ENCODE results near the gene C16orf96. TPM values are rescaled to one million over a fixed set of nuclear protein-coding genes. Genes with fewer than 3 reads are reported as not detected.

C16orf96 gene
- total RNA-seq, 1 donor from 2014 or later = 0.11 TPM

GRCh38 chr16:4544473-4544872 is 11.7 kb upstream of the C16orf96 start:
- peaks cover 8% of the 10 kb centered on the region for H3K27me3 ChIP-seq
- H3K27ac ChIP-seq = no peak overlapping the region
- H3K4me2 ChIP-seq = no peak overlapping the region
- H3K4me1 Mint-ChIP-seq = peaks cover 2% of the 10 kb centered on the region
- no peak overlapping the region for H3K4me3 Mint-ChIP-seq
- DNase-seq (ENCODE audit: low spot score) = no peak
- H3K9me3 Mint-ChIP-seq = peaks cover 11% of the 10 kb centered on the region
- H3K4me3 ChIP-seq = no peak overlapping the region
- no peaks in the 10 kb centered on the region for H3K79me2 ChIP-seq (ENCODE audit: low read depth)
- H3F3A ChIP-seq (ENCODE audit: low read depth) = no peaks in the 10 kb centered on the region
- peaks cover 2% of the 10 kb centered on the region for H3K27me3 Mint-ChIP-seq (ENCODE audit: insufficient read depth, low read depth)
- no peak overlapping the region for H3K27ac Mint-ChIP-seq
- no peaks in the 10 kb centered on the region for H4K20me1 ChIP-seq (ENCODE audit: low read depth)
- H2AFZ ChIP-seq (replicated peaks) = no peak overlapping the region
- H3K9ac ChIP-seq = no peak overlapping the region
- H3K36me3 ChIP-seq = no peaks in the 10 kb centered on the region
- no peaks in the 10 kb centered on the region for H3K4me1 ChIP-seq
- no peak for TF ChIP-seq EZH2 (IDR thresholded peaks at IDR 0.05)
- no peak for TF ChIP-seq EZH2phosphoT487 (IDR thresholded peaks at IDR 0.05)
- no peak for TF ChIP-seq CTCF (IDR thresholded peaks at IDR 0.05)
- H3K36me3 Mint-ChIP-seq = peaks cover 8% of the 10 kb centered on the region
- peaks cover 2% of the 10 kb centered on the region for H3K9me3 ChIP-seq (ENCODE audit: low read depth)

GRCh38 chr16:4548124-4548523 is 8.0 kb upstream of the C16orf96 start:
- Mint-ChIP-seq H3K4me3 (no peak overlapping the region), H3K27ac (no peak overlapping the region), H3K4me1 (peaks cover 2% of the 10 kb centered on the region), H3K27me3 (ENCODE audit: insufficient read depth, low read depth) (peaks cover 2% of the 10 kb centered on the region), H3K9me3 (no peaks in the 10 kb centered on the region), H3K36me3 (no peaks in the 10 kb centered on the region)
- Histone ChIP-seq H4K20me1 (ENCODE audit: low read depth) (no peaks in the 10 kb centered on the region), H3K9me3 (ENCODE audit: low read depth) (no peaks in the 10 kb centered on the region), H3F3A (ENCODE audit: low read depth) (no peaks in the 10 kb centered on the region), H3K4me3 (no peak overlapping the region), H3K36me3 (no peaks in the 10 kb centered on the region), H3K27me3 (no peaks in the 10 kb centered on the region), H3K9ac (no peak overlapping the region), H2AFZ (replicated peaks) (no peak overlapping the region), H3K27ac (no peak overlapping the region), H3K4me2 (no peak overlapping the region), H3K4me1 (no peaks in the 10 kb centered on the region), H3K79me2 (ENCODE audit: low read depth) (no peaks in the 10 kb centered on the region)
- no peak for DNase-seq (ENCODE audit: low spot score)
- TF ChIP-seq EZH2 (IDR thresholded peaks at IDR 0.05) (no peak), CTCF (IDR thresholded peaks at IDR 0.05) (no peak), EZH2phosphoT487 (IDR thresholded peaks at IDR 0.05) (no peak)

DNA sequence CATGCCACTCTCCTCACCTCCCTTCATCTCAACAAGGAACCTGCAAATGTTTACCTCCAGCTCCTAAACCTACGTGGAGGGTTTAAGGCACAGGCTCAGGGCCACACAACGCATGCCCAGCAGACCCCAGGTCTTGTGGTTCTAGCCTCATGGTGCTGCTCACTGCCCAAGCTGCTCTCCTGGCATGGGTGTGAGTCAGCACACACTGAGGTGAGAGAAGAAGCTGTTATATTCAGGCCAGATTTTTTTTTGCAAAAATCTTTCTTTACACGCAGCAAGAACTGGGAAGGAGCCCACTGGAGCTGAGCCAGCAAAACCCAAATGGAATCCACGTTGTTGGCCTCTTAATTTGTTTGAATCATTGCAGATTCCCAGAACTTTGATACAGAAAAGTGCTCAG is 5.5 kb upstream of the C16orf96 start:
- no peak for TF ChIP-seq CTCF (IDR thresholded peaks at IDR 0.05)
- Histone ChIP-seq H3K27me3 (no peaks in the 10 kb centered on the region), H4K20me1 (ENCODE audit: low read depth) (no peaks in the 10 kb centered on the region), H3K9me3 (ENCODE audit: low read depth) (no peaks in the 10 kb centered on the region), H3K4me3 (no peak overlapping the region), H3K36me3 (no peaks in the 10 kb centered on the region), H3K27ac (no peak overlapping the region), H3K9ac (no peak overlapping the region), H3K79me2 (ENCODE audit: low read depth) (no peaks in the 10 kb centered on the region), H3F3A (ENCODE audit: low read depth) (no peaks in the 10 kb centered on the region), H3K4me2 (no peak overlapping the region), H2AFZ (replicated peaks) (no peak overlapping the region), H3K4me1 (no peaks in the 10 kb centered on the region)
- no peaks in the 10 kb centered on the region for H3K36me3 Mint-ChIP-seq
- no peak for DNase-seq (ENCODE audit: low spot score)
- no peaks in the 10 kb centered on the region for H3K9me3 Mint-ChIP-seq
- H3K27ac Mint-ChIP-seq = peak overlapping the region; percentile 90
- H3K27me3 Mint-ChIP-seq (ENCODE audit: insufficient read depth, low read depth) = peaks cover 2% of the 10 kb centered on the region
- H3K4me1 Mint-ChIP-seq = peaks cover 2% of the 10 kb centered on the region
- H3K4me3 Mint-ChIP-seq = no peak overlapping the region

DNA sequence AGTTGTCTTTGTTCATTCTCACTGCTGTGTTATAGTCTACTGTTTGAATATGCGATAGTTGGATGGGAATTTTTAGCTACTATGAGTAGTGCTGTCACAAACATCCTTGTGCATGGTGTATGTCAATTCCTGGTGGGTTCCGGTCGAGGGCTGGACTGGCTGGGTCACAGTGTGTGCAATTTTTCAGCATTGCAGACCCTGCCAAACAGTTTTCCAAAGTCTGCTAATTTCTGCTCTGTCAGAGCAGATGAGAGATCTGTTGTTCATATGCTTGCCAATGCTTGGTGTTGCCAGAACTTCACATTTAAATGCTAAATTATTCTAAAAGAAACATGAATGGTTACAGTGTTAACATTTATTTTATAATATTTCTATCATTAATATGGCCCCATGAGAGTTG is 3.6 kb upstream of the C16orf96 start:
- Histone ChIP-seq H3K4me2 (no peak overlapping the region), H2AFZ (replicated peaks) (no peak overlapping the region), H4K20me1 (ENCODE audit: low read depth) (no peaks in the 10 kb centered on the region), H3K27ac (no peak overlapping the region), H3K9me3 (ENCODE audit: low read depth) (no peaks in the 10 kb centered on the region), H3K27me3 (no peaks in the 10 kb centered on the region), H3K9ac (no peak overlapping the region), H3F3A (ENCODE audit: low read depth) (no peaks in the 10 kb centered on the region), H3K79me2 (ENCODE audit: low read depth) (no peaks in the 10 kb centered on the region), H3K36me3 (no peaks in the 10 kb centered on the region), H3K4me1 (no peaks in the 10 kb centered on the region), H3K4me3 (no peak overlapping the region)
- TF ChIP-seq CTCF (IDR thresholded peaks at IDR 0.05) = no peak
- no peak for TF ChIP-seq EZH2 (IDR thresholded peaks at IDR 0.05)
- TF ChIP-seq EZH2phosphoT487 (IDR thresholded peaks at IDR 0.05) = no peak
- Mint-ChIP-seq H3K27ac (peak overlapping the region; percentile 25), H3K36me3 (no peaks in the 10 kb centered on the region), H3K4me3 (no peak overlapping the region), H3K9me3 (no peaks in the 10 kb centered on the region), H3K27me3 (ENCODE audit: insufficient read depth, low read depth) (peaks cover 4% of the 10 kb centered on the region), H3K4me1 (peaks cover 7% of the 10 kb centered on the region)
- no peak for DNase-seq (ENCODE audit: low spot score)
